Fibroblast of lung (primary cell): ENCODE measurements around the gene SERPIND1. TPM values are rescaled to one million over a fixed set of nuclear protein-coding genes. Genes with fewer than 3 reads are reported as not detected.

Source experiments
- DNase-seq, 2 donors: peaks; one replicate each; pipeline versions ENCODE4 v3.0.0 to v3.0.0-alpha.2; 2010; ENCODE audit warnings: low read depth in 2 of 2
- H2AFZ ChIP-seq: 2 replicates; pipeline ENCODE4 v1.5.1; 2012; ENCODE audit warnings: low read length, control low read depth, inconsistent platforms
- H3K27ac ChIP-seq: 2 replicates; pipeline ENCODE4 v1.5.1; 2011; ENCODE audit warnings: low read length, control low read depth; ENCODE audit not compliant: insufficient read depth
- H3K27me3 ChIP-seq: 2 replicates; pipeline ENCODE4 v1.5.1; 2011; ENCODE audit warnings: mild to moderate bottlenecking, low read length; ENCODE audit not compliant: control insufficient read depth, insufficient read depth
- H3K36me3 ChIP-seq: 2 replicates; pipeline ENCODE4 v1.5.1; 2011; ENCODE audit warnings: low read length; ENCODE audit not compliant: control insufficient read depth, insufficient read depth
- H3K4me1 ChIP-seq: 2 replicates; pipeline ENCODE4 v1.5.1; 2011; ENCODE audit warnings: low read length; ENCODE audit not compliant: control insufficient read depth, insufficient read depth; ENCODE audit errors: extremely low read depth
- H3K4me2 ChIP-seq: 2 replicates; pipeline ENCODE4 v1.5.1; 2011; ENCODE audit warnings: low read length, control low read depth; ENCODE audit not compliant: insufficient read depth; ENCODE audit errors: extremely low read depth
- H3K4me3 ChIP-seq, 4 experiments: fragments of 200-600 bp in 1 of 4; sonication (generic) in 1 of 4; replicated peaks in 1 of 4; 2 replicates each; pipeline ENCODE4 v1.5.1; 2011 to 2016; ENCODE audit warnings: low read length in 4 of 4, low read depth in 3 of 4, mild to moderate bottlenecking in 3 of 4, control low read depth in 2 of 4, inconsistent platforms in 1 of 4, mixed read lengths in 1 of 4; ENCODE audit not compliant: insufficient read depth in 1 of 4; ENCODE audit errors: control extremely low read depth in 1 of 4
- H3K79me2 ChIP-seq: 2 replicates; pipeline ENCODE4 v1.5.1; 2012; ENCODE audit warnings: mild to moderate bottlenecking, low read length, inconsistent platforms; ENCODE audit not compliant: control insufficient read depth, insufficient read depth
- H3K9ac ChIP-seq: 2 replicates; pipeline ENCODE4 v1.5.1; 2011; ENCODE audit warnings: mild to moderate bottlenecking, low read length, control low read depth; ENCODE audit not compliant: insufficient read depth
- H3K9me3 ChIP-seq: 2 replicates; pipeline ENCODE4 v1.5.1; 2012; ENCODE audit warnings: low read depth, low read length; ENCODE audit not compliant: control insufficient read depth, insufficient read depth
- H4K20me1 ChIP-seq: 2 replicates; pipeline ENCODE4 v1.5.1; 2011; ENCODE audit warnings: low read length; ENCODE audit not compliant: control insufficient read depth, insufficient read depth; ENCODE audit errors: extremely low read depth
- EZH2 ChIP-seq: IDR thresholded peaks from 2 replicates; pipeline ENCODE4 v1.5.1; 2012; ENCODE audit warnings: low read length, control low read depth, mild to moderate bottlenecking; ENCODE audit errors: missing control alignments
- polyA plus RNA-seq, 2 donors: library from polyadenylated mRNA; depleted of rRNA in 1 of 2; stranded (reverse) in 1 of 2; unstranded in 1 of 2; fragments of >200 nt; gene quantifications; 2 replicates each; pipeline ENCODE4 v1.2.1, GENCODE V29; 2011 to 2012; ENCODE audit warnings: missing spikeins in 1 of 2
- total RNA-seq: library from RNA; depleted of rRNA; stranded (reverse); fragments of >200 nt; gene quantifications from 2 replicates; pipeline ENCODE4 v1.2.1, GENCODE V29; 2014
- TF ChIP-seq, protein P1 (sequence below), 2 donors: IDR thresholded peaks in 1 of 2; conservative IDR thresholded peaks in 1 of 2; 1 replicate in 1 of 2; 2 replicates in 1 of 2; pipeline ENCODE4 v1.5.1; 2011 to 2012; ENCODE audit warnings: low read length in 2 of 2, control low read depth in 1 of 2, inconsistent platforms in 1 of 2, low read depth in 1 of 2, mild to moderate bottlenecking in 1 of 2

Gene SERPIND1
- total and polyA plus RNA-seq, 2 donors (not counting 1 experiment from before 2014, with no cell fraction given), result 0.03 TPM; not detected in 1

DNA sequence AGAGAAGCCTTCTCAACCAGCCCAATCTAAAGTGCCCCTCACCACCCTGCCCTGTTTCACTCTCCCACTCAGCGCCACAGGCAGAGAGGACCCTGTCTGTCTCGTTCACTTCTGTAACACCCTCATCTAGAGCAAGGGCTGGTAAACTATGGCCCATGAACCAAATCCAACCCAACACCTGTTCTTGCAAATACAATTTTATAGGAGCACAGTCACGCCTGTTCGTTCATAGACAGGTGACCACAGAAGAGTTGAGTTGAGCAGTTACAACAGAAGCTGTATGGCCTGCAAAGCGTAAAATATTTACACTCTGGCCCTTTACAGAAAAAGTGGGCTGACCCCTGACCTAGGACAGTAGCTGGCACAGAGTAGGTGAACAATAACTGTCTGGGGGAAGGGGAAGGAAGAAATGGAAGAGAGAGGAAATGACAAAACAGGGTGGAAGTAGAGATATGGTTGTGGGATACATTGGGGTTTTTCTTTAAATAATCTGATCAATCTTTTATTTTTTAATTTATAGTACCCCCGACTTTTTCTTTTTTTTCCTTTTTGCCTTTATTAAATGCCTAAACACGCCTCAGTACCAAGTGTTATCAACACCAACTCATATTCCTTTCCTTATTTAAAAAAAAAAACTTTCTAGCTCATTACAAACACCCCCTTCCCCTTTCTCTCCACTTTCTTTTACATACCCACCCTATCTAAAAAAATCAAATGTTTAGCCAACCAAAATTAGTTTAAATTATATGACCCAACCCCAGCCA, 20.9 kb downstream of the SERPIND1 start:
- H3K36me3 ChIP-seq, result peaks cover 14% of the 10 kb centered on the region
- no peaks in the 10 kb centered on the region for H3K79me2 ChIP-seq
- H3K27me3 ChIP-seq, result no peaks in the 10 kb centered on the region
- DNase-seq, result no peak
- H3K4me2 ChIP-seq, result no peak overlapping the region
- no peak overlapping the region for H3K9ac ChIP-seq
- H3K9me3 ChIP-seq, result no peaks in the 10 kb centered on the region
- no peaks in the 10 kb centered on the region for H3K4me1 ChIP-seq
- TF ChIP-seq EZH2, result no peak
- TF ChIP-seq, protein P1, sequence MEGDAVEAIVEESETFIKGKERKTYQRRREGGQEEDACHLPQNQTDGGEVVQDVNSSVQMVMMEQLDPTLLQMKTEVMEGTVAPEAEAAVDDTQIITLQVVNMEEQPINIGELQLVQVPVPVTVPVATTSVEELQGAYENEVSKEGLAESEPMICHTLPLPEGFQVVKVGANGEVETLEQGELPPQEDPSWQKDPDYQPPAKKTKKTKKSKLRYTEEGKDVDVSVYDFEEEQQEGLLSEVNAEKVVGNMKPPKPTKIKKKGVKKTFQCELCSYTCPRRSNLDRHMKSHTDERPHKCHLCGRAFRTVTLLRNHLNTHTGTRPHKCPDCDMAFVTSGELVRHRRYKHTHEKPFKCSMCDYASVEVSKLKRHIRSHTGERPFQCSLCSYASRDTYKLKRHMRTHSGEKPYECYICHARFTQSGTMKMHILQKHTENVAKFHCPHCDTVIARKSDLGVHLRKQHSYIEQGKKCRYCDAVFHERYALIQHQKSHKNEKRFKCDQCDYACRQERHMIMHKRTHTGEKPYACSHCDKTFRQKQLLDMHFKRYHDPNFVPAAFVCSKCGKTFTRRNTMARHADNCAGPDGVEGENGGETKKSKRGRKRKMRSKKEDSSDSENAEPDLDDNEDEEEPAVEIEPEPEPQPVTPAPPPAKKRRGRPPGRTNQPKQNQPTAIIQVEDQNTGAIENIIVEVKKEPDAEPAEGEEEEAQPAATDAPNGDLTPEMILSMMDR (conservative IDR thresholded peaks at IDR 0.05 in 1 of 2, IDR thresholded peaks at IDR 0.05 in 1 of 2; ENCODE audit: low read depth in 1 of 2, low read length in 2 of 2), result no peak
- H3K27ac ChIP-seq, result no peak overlapping the region
- H3K4me3 ChIP-seq, result no peak overlapping the region
- no peaks in the 10 kb centered on the region for H4K20me1 ChIP-seq
- H2AFZ ChIP-seq, result no peak overlapping the region

DNA sequence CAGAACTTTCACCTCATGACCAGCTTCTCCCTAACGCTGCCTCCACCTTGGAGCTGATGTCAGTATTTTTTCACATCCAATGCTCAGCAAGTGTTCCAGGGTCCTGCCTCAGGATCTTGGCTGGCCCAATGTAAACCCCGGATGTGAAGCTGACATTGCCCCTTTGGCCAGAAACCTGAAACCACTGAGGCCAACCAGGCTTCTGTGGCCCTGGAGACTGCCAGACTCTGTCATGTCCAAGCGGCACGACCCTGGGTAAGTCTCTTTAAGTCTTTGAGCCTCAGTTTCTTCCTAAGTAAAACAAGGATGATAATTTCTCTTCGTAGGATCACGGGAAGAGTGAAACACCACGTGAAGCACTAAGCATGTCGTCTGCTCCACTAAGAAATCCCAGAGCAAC, 22.8 kb downstream of the SERPIND1 start:
- no peak overlapping the region for H3K27ac ChIP-seq
- no peak for DNase-seq
- H3K36me3 ChIP-seq, result peaks cover 14% of the 10 kb centered on the region
- H3K9me3 ChIP-seq, result no peaks in the 10 kb centered on the region
- no peaks in the 10 kb centered on the region for H3K79me2 ChIP-seq
- H3K4me2 ChIP-seq, result no peak overlapping the region
- no peak overlapping the region for H3K4me3 ChIP-seq
- no peaks in the 10 kb centered on the region for H3K4me1 ChIP-seq
- H4K20me1 ChIP-seq, result no peaks in the 10 kb centered on the region
- H3K9ac ChIP-seq, result no peak overlapping the region
- H2AFZ ChIP-seq, result no peak overlapping the region
- TF ChIP-seq, protein P1 (conservative IDR thresholded peaks at IDR 0.05 in 1 of 2, IDR thresholded peaks at IDR 0.05 in 1 of 2; ENCODE audit: low read depth in 1 of 2, low read length in 2 of 2), result no peak
- no peak for TF ChIP-seq EZH2
- H3K27me3 ChIP-seq, result no peaks in the 10 kb centered on the region

DNA sequence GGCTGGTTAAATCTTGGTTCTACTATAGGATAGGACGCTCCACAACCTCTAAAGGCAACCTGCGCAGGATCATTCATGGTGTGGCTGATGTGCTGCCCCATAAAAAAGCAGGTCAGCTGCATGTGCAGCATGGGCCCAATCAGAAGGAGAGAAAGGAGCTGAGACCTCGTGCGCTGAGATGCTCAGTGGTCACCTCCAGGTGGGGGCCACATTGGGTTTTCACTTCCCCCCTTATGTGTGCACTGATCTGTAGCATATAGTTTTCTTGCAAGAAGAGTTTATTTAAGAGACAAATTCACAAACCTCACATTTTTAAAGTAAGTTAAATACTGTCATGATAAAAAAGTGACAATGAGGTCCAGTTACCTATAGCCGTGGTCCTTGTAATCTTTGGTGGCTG, 24.3 kb downstream of the SERPIND1 start:
- no peak for DNase-seq
- Histone ChIP-seq H3K4me1 (no peaks in the 10 kb centered on the region), H3K79me2 (no peaks in the 10 kb centered on the region), H3K4me3 (no peak overlapping the region), H3K4me2 (no peak overlapping the region), H3K9me3 (no peaks in the 10 kb centered on the region), H2AFZ (no peak overlapping the region), H3K36me3 (peaks cover 16% of the 10 kb centered on the region), H4K20me1 (no peaks in the 10 kb centered on the region), H3K27me3 (no peaks in the 10 kb centered on the region), H3K9ac (no peak overlapping the region), H3K27ac (no peak overlapping the region)
- TF ChIP-seq EZH2, result no peak
- TF ChIP-seq, protein P1 (conservative IDR thresholded peaks at IDR 0.05 in 1 of 2, IDR thresholded peaks at IDR 0.05 in 1 of 2; ENCODE audit: low read depth in 1 of 2, low read length in 2 of 2), result no peak
